Neutrophil (primary cell): ENCODE data around the gene DNMT3A.

Experiments used
- H3K27ac ChIP-seq: fragments of 200-600 bp; sonication (generic); 2 replicates; pipeline ENCODE4 v1.5.1; 2016; ENCODE audit warnings: mild to moderate bottlenecking, moderate library complexity
- H3K27me3 ChIP-seq: fragments of 200-600 bp; sonication (generic); 2 replicates; pipeline ENCODE4 v1.6.0; 2016; ENCODE audit warnings: mild to moderate bottlenecking
- H3K36me3 ChIP-seq: fragments of 200-600 bp; sonication (generic); 2 replicates; pipeline ENCODE4 v1.5.1; 2017
- H3K4me1 ChIP-seq, 2 experiments: fragments of 200-600 bp in 1 of 2; sonication (generic) in 1 of 2; 1 replicate in 1 of 2; 2 replicates in 1 of 2; pipeline versions ENCODE4 v1.5.1 to v1.6.1; 2013 to 2016; ENCODE audit warnings: low read depth in 1 of 2, low read length in 1 of 2, mild to moderate bottlenecking in 1 of 2, moderate library complexity in 1 of 2; ENCODE audit not compliant: control insufficient read depth in 1 of 2, insufficient read depth in 1 of 2
- H3K4me3 ChIP-seq, 2 experiments: fragments of 200-600 bp in 1 of 2; sonication (generic) in 1 of 2; 1 replicate in 1 of 2; 2 replicates in 1 of 2; pipeline ENCODE4 v1.5.1; 2013 to 2016; ENCODE audit warnings: low read depth in 1 of 2, low read length in 1 of 2, mild to moderate bottlenecking in 1 of 2, moderate library complexity in 1 of 2
- H3K9me3 ChIP-seq: fragments of 200-600 bp; sonication (generic); 2 replicates; pipeline ENCODE4 v1.5.1; 2016
- CTCF ChIP-seq: fragments of 200-600 bp; sonication (generic); IDR thresholded peaks from 2 replicates; pipeline ENCODE4 v1.5.1; 2016; ENCODE audit warnings: antibody characterized with exemption

The DNMT3A gene

GRCh38 chr2:25371253-25372241 is 29.8 kb upstream of the DNMT3A start:
- peaks cover 2 to 3% of the 10 kb centered on the region in 2 experiments for H3K4me1 ChIP-seq
- no peak for TF ChIP-seq CTCF
- H3K36me3 ChIP-seq = no peaks in the 10 kb centered on the region
- no peaks in the 10 kb centered on the region for H3K9me3 ChIP-seq
- no peak overlapping the region for H3K4me3 ChIP-seq
- H3K27me3 ChIP-seq = peaks cover 5% of the 10 kb centered on the region
- no peak overlapping the region for H3K27ac ChIP-seq

GRCh38 chr2:25369876-25370275 is 28.2 kb upstream of the DNMT3A start:
- no peak overlapping the region for H3K4me3 ChIP-seq

GRCh38 chr2:25369439-25369838 is 27.7 kb upstream of the DNMT3A start:
- peaks cover 6% of the 10 kb centered on the region for H3K27me3 ChIP-seq
- TF ChIP-seq CTCF = no peak
- no peaks in the 10 kb centered on the region for H3K9me3 ChIP-seq
- H3K36me3 ChIP-seq = no peaks in the 10 kb centered on the region
- no peak overlapping the region for H3K27ac ChIP-seq
- no peak overlapping the region for H3K4me3 ChIP-seq
- no peaks in the 10 kb centered on the region for H3K4me1 ChIP-seq

More at GRCh38 chr2:25369876-25370275, 28.2 kb upstream of the DNMT3A start:
- Histone ChIP-seq H3K27me3 (peaks cover 5% of the 10 kb centered on the region), H3K4me1 (no peaks in the 10 kb centered on the region), H3K9me3 (no peaks in the 10 kb centered on the region), H3K36me3 (no peaks in the 10 kb centered on the region), H3K27ac (no peak overlapping the region)
- no peak for TF ChIP-seq CTCF

- no peaks in the 10 kb centered on the region for H3K9me3 ChIP-seq
- no peak for TF ChIP-seq CTCF
Measured at GRCh38 chr2:25368660-25369059, 26.9 kb upstream of the DNMT3A start.

GRCh38 chr2:25367296-25367695 is 25.6 kb upstream of the DNMT3A start:
- Histone ChIP-seq H3K9me3 (no peaks in the 10 kb centered on the region), H3K4me3 (no peak overlapping the region), H3K36me3 (no peaks in the 10 kb centered on the region), H3K27ac (no peak overlapping the region), H3K4me1 (peaks cover 8 to 11% of the 10 kb centered on the region in 2 experiments), H3K27me3 (peaks cover 16% of the 10 kb centered on the region)
- no peak for TF ChIP-seq CTCF

More at GRCh38 chr2:25368660-25369059, 26.9 kb upstream of the DNMT3A start:
- Histone ChIP-seq H3K4me3 (no peak overlapping the region), H3K27me3 (peaks cover 13% of the 10 kb centered on the region), H3K27ac (no peak overlapping the region), H3K4me1 (no peaks in the 10 kb centered on the region), H3K36me3 (no peaks in the 10 kb centered on the region)
